K562 (cell line): ENCODE results near the gene HSD11B1L. TPM values are rescaled to one million over a fixed set of nuclear protein-coding genes. Genes with fewer than 3 reads are reported as not detected.

ENCODE experiments used
- DDX20 ChIP-seq: fragments of 450-650 bp; IDR thresholded peaks from 2 replicates; pipeline ENCODE4 v1.6.1; 2016; ENCODE audit warnings: missing genetic modification characterization, low read depth, mild to moderate bottlenecking, missing compliant biosample characterization, moderate library complexity
- FOXJ3 ChIP-seq: sonication (generic); formaldehyde crosslinking; IDR thresholded peaks from 2 replicates; pipeline ENCODE4 v1.4.0; 2020; ENCODE audit warnings: mild to moderate bottlenecking, missing genetic modification reagents
- FUS ChIP-seq: fragments of 200-400 bp; formaldehyde crosslinking; optimal IDR thresholded peaks from 2 replicates; pipeline ENCODE3; 2017; ENCODE audit warnings: low read depth, low read length
- HNRNPK ChIP-seq: fragments of 200-400 bp; formaldehyde crosslinking; IDR thresholded peaks from one replicate; pipeline ENCODE4 v1.6.1; 2018; ENCODE audit warnings: mild to moderate bottlenecking, low read depth, low read length; ENCODE audit not compliant: poor library complexity, severe bottlenecking
- KHSRP ChIP-seq: fragments of 450-650 bp; IDR thresholded peaks from 2 replicates; pipeline ENCODE4 v1.6.1; 2017
- NCOA1 ChIP-seq: fragments of 450-650 bp; IDR thresholded peaks from 2 replicates; pipeline ENCODE4 v1.6.1; 2016; ENCODE audit warnings: low read depth
- RFX5 ChIP-seq: IDR thresholded peaks from 2 replicates; pipeline ENCODE4 v1.6.1; 2011; ENCODE audit warnings: low read depth, mild to moderate bottlenecking, improper control_type of control experiment, low read length
- TCF3 ChIP-seq: sonication (generic); formaldehyde crosslinking; IDR thresholded peaks from 2 replicates; pipeline ENCODE4 v1.4.0; 2020; ENCODE audit warnings: mild to moderate bottlenecking, missing genetic modification reagents
- ZBTB1 ChIP-seq: sonication (generic); formaldehyde crosslinking; IDR thresholded peaks from 2 replicates; pipeline ENCODE4 v1.8.1; 2023; ENCODE audit warnings: missing genetic modification reagents, low read depth, mild to moderate bottlenecking, borderline replicate concordance
- polyA plus RNA-seq, 8 experiments: library from polyadenylated mRNA; depleted of rRNA in 4 of 8; stranded (reverse) in 5 of 8; unstranded in 3 of 8; fragments of >200 nt; fragmentation: Nextera tagmentation in 2 of 8; fragmentation: Illumina TruSeq in 1 of 8; extraction: Ambion mirVana in 2 of 8; extraction: Trizol in 1 of 8; gene quantifications; 2 replicates each; pipeline versions ENCODE4 v1.2.1 to v1.2.3, GENCODE V29; 2011 to 2014; ENCODE audit warnings: inconsistent platforms in 1 of 8, missing spikeins in 1 of 8
- total RNA-seq, 7 experiments: library from RNA; depleted of rRNA in 6 of 7; stranded (reverse); fragments of >200 nt in 6 of 7; fragmentation: Illumina TruSeq in 2 of 7; extraction: Trizol in 2 of 7; gene quantifications; 2 replicates each; pipeline versions ENCODE4 v1.2.1 to v1.2.3, GENCODE V29; 2011 to 2021; ENCODE audit warnings: low replicate concordance in 1 of 7
- TF ChIP-seq, protein P1 (sequence below): fragments of 250-450 bp; sonication (Bioruptor Pico); IDR thresholded peaks from 2 replicates; pipeline ENCODE4 v1.8.0; 2021; ENCODE audit warnings: borderline replicate concordance, mild to moderate bottlenecking, moderate library complexity; ENCODE audit not compliant: poor library complexity, severe bottlenecking
- TF ChIP-seq, protein P2 (sequence below): sonication (generic); formaldehyde crosslinking; IDR thresholded peaks from 2 replicates; pipeline ENCODE4 v1.9.0; 2022; ENCODE audit warnings: mild to moderate bottlenecking, missing genetic modification reagents
- TF ChIP-seq, protein P3 (sequence below): fragments of 450-650 bp; formaldehyde crosslinking; IDR thresholded peaks from 2 replicates; pipeline ENCODE4 v1.4.0; 2022; ENCODE audit warnings: missing genetic modification characterization
- TF ChIP-seq, protein P4 (sequence below), 2 experiments: fragments of 450-650 bp; conservative IDR thresholded peaks; 2 replicates each; pipeline ENCODE4 v1.6.1; 2017; ENCODE audit warnings: mild to moderate bottlenecking in 2 of 2, moderate library complexity in 2 of 2
- TF ChIP-seq, protein P5 (sequence below): sonication (generic); formaldehyde crosslinking; IDR thresholded peaks from 2 replicates; pipeline ENCODE4 v1.8.1; 2023; ENCODE audit warnings: mild to moderate bottlenecking, missing genetic modification reagents
- TF ChIP-seq, protein P6 (sequence below): fragments of 450-650 bp; formaldehyde crosslinking; conservative IDR thresholded peaks from 2 replicates; pipeline ENCODE4 v1.4.0; 2022; ENCODE audit warnings: mild to moderate bottlenecking, missing genetic modification characterization
- TF ChIP-seq, protein P7 (sequence below): conservative IDR thresholded peaks from 2 replicates; pipeline ENCODE4 v1.6.1; 2011; ENCODE audit warnings: low read depth, mild to moderate bottlenecking, low read length; ENCODE audit not compliant: control insufficient read depth

Gene HSD11B1L
- total and polyA plus RNA-seq, 9 of the 15 experiments (the other 6 are each of a cell fraction or from before 2014, with no cell fraction given): 0.31 to 7.7 (median 2.3) TPM

DNA sequence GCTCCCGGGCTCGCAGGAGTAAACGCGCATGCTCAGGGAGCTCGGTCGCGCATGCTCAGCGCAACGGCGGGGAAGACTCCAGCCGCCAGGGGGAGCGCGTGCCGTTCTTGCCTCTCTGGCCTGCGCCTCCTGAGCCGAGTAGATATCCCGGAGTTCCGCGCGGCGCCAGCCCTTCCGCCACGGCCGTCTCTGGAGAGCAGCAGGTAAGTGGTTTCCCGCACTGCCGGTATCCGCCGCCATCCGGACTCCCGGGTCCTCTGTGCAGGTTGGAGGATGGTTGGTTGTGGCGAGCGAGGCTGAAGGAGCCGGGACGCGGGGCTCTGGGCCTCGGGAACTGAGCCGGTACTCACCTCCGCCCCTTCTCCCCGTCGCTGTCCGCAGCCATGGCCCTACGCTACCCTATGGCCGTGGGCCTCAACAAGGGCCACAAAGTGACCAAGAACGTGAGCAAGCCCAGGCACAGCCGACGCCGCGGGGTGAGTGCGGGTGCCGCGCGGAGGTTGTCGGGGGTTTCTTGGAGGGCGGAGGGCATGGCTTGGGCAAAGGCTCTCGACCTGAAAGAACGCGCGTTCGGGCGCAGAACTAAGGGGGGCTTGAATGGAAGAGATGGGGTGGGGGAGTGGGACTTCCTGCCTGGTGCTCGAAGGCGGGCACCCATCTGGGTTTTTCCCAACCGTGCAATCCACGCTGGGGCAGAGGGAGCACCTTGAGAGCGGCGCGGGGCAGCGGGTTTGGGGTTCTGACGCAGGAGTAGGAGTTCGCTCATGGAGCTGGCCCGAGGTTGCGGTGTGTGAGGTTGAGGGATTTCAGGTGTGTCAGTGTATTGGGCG is 9.5 kb downstream of the HSD11B1L start, which contains the start of gene RPL36 (continued):
- TF ChIP-seq, protein P1, sequence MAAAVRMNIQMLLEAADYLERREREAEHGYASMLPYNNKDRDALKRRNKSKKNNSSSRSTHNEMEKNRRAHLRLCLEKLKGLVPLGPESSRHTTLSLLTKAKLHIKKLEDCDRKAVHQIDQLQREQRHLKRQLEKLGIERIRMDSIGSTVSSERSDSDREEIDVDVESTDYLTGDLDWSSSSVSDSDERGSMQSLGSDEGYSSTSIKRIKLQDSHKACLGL: no peak
- TF ChIP-seq, protein P2, sequence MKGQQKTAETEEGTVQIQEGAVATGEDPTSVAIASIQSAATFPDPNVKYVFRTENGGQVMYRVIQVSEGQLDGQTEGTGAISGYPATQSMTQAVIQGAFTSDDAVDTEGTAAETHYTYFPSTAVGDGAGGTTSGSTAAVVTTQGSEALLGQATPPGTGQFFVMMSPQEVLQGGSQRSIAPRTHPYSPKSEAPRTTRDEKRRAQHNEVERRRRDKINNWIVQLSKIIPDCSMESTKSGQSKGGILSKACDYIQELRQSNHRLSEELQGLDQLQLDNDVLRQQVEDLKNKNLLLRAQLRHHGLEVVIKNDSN (CRISPR knock-in tag): peak; percentile 61
- no peak for TF ChIP-seq FOXJ3
- TF ChIP-seq, protein P3, sequence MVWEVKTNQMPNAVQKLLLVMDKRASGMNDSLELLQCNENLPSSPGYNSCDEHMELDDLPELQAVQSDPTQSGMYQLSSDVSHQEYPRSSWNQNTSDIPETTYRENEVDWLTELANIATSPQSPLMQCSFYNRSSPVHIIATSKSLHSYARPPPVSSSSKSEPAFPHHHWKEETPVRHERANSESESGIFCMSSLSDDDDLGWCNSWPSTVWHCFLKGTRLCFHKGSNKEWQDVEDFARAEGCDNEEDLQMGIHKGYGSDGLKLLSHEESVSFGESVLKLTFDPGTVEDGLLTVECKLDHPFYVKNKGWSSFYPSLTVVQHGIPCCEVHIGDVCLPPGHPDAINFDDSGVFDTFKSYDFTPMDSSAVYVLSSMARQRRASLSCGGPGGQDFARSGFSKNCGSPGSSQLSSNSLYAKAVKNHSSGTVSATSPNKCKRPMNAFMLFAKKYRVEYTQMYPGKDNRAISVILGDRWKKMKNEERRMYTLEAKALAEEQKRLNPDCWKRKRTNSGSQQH (CRISPR knock-in tag): no peak
- TF ChIP-seq, protein P4, sequence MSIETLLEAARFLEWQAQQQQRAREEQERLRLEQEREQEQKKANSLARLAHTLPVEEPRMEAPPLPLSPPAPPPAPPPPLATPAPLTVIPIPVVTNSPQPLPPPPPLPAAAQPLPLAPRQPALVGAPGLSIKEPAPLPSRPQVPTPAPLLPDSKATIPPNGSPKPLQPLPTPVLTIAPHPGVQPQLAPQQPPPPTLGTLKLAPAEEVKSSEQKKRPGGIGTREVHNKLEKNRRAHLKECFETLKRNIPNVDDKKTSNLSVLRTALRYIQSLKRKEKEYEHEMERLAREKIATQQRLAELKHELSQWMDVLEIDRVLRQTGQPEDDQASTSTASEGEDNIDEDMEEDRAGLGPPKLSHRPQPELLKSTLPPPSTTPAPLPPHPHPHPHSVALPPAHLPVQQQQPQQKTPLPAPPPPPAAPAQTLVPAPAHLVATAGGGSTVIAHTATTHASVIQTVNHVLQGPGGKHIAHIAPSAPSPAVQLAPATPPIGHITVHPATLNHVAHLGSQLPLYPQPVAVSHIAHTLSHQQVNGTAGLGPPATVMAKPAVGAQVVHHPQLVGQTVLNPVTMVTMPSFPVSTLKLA (conservative IDR thresholded peaks at IDR 0.05): peak; percentile 78 to 79
- TF ChIP-seq DDX20: no peak
- TF ChIP-seq TCF3 (CRISPR knock-in tag): peak; percentile 1; the same call in 1 of the 2 replicates
- peak; percentile 51; the same call in 1 of the 2 replicates for TF ChIP-seq NCOA1
- peak; percentile 52 for TF ChIP-seq FUS
- no peak for TF ChIP-seq RFX5
- TF ChIP-seq, protein P5, sequence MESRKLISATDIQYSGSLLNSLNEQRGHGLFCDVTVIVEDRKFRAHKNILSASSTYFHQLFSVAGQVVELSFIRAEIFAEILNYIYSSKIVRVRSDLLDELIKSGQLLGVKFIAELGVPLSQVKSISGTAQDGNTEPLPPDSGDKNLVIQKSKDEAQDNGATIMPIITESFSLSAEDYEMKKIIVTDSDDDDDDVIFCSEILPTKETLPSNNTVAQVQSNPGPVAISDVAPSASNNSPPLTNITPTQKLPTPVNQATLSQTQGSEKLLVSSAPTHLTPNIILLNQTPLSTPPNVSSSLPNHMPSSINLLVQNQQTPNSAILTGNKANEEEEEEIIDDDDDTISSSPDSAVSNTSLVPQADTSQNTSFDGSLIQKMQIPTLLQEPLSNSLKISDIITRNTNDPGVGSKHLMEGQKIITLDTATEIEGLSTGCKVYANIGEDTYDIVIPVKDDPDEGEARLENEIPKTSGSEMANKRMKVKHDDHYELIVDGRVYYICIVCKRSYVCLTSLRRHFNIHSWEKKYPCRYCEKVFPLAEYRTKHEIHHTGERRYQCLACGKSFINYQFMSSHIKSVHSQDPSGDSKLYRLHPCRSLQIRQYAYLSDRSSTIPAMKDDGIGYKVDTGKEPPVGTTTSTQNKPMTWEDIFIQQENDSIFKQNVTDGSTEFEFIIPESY (CRISPR knock-in tag): 0 out of 2 replicates have a peak, but pooled peaks have one; percentile 34
- no peak for TF ChIP-seq KHSRP
- TF ChIP-seq ZBTB1 (CRISPR knock-in tag): 0 out of 2 replicates have a peak, but pooled peaks have one; percentile 63
- TF ChIP-seq HNRNPK: no peak
- TF ChIP-seq, protein P6, sequence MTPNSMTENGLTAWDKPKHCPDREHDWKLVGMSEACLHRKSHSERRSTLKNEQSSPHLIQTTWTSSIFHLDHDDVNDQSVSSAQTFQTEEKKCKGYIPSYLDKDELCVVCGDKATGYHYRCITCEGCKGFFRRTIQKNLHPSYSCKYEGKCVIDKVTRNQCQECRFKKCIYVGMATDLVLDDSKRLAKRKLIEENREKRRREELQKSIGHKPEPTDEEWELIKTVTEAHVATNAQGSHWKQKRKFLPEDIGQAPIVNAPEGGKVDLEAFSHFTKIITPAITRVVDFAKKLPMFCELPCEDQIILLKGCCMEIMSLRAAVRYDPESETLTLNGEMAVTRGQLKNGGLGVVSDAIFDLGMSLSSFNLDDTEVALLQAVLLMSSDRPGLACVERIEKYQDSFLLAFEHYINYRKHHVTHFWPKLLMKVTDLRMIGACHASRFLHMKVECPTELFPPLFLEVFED (CRISPR knock-in tag): peak; percentile 27; the same call in 1 of the 2 replicates
- TF ChIP-seq, protein P7, sequence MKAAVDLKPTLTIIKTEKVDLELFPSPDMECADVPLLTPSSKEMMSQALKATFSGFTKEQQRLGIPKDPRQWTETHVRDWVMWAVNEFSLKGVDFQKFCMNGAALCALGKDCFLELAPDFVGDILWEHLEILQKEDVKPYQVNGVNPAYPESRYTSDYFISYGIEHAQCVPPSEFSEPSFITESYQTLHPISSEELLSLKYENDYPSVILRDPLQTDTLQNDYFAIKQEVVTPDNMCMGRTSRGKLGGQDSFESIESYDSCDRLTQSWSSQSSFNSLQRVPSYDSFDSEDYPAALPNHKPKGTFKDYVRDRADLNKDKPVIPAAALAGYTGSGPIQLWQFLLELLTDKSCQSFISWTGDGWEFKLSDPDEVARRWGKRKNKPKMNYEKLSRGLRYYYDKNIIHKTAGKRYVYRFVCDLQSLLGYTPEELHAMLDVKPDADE: peak; percentile 68; the same call in 1 of the 2 replicates
